Epithelial cell of esophagus (primary cell): Measurements from ENCODE around the gene PICALM.
"Not testable (repeated sequence)": the region's sequence is repeated elsewhere in the genome, so short reads cannot be mapped to it uniquely, and the experiment has no call there.

Source experiments
- DNase-seq: peaks from one replicate; pipeline ENCODE4 v3.0.0; 2010; ENCODE audit warnings: low read depth
- H3K4me3 ChIP-seq: 2 replicates; pipeline ENCODE4 v1.5.1; 2011; ENCODE audit warnings: mild to moderate bottlenecking, low read length, control low read depth
- TF ChIP-seq, protein P1 (sequence below): IDR thresholded peaks from 2 replicates; pipeline ENCODE4 v1.5.1; 2011; ENCODE audit warnings: low read depth, mild to moderate bottlenecking, low read length, control low read depth, inconsistent platforms; ENCODE audit not compliant: insufficient read depth; ENCODE audit errors: missing control alignments

PICALM gene

DNA sequence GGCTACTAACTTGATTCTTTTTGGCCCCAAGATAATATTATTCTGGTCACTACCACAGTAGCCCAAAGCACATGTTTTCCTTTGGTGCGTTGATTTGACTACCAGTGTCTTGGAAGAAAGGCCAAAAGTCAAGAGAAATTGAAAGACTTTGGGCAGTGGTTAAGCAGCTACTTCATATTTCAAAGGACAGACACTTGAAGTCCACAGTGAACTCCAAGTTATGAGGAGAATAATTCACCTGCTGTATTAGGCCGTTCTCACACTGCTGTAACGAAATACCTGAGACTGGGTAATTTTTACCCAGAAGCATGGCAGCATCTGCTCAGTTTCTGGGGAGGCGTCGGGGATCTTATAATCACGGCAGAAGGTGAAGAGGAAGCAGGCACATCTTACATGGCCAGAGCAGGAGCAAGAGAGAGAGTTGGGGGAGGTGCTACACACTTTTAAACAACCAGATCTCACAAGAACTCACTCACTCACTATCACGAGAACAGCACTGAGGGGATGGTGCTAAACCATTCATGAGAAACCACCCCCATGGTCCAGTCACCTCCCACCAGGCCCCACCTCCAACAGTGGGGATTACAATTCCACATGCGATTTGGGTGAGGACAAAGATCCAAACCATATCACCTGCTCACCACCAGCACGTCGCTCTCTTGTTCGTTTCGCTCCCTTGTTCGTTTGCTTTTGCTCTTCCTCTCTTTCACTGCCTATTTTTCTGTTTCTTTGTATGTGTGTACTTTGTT lies 40.2 kb upstream of the PICALM start:
- TF ChIP-seq, protein P1, sequence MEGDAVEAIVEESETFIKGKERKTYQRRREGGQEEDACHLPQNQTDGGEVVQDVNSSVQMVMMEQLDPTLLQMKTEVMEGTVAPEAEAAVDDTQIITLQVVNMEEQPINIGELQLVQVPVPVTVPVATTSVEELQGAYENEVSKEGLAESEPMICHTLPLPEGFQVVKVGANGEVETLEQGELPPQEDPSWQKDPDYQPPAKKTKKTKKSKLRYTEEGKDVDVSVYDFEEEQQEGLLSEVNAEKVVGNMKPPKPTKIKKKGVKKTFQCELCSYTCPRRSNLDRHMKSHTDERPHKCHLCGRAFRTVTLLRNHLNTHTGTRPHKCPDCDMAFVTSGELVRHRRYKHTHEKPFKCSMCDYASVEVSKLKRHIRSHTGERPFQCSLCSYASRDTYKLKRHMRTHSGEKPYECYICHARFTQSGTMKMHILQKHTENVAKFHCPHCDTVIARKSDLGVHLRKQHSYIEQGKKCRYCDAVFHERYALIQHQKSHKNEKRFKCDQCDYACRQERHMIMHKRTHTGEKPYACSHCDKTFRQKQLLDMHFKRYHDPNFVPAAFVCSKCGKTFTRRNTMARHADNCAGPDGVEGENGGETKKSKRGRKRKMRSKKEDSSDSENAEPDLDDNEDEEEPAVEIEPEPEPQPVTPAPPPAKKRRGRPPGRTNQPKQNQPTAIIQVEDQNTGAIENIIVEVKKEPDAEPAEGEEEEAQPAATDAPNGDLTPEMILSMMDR: no peak
- no peak overlapping the region for H3K4me3 ChIP-seq
- no peak for DNase-seq

DNA sequence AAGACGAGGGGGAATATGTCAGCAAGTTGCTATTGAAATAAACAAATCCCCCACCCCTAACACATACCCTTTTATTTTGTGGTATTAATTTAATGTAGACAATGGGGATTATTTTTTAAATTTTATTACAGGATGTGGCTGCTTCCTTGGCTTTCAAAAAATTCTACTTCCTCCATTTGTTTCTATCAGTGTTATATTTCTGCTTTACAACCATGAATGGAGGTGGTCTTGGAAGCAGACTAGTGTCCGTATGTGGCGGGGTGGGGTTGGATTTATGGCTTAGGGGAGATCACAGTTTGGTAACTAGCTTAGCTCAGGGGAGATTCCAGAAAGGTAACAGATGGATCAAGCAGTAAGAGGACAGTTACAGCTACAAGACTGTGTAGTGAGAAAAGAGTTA lies 39.3 kb upstream of the PICALM start:
- TF ChIP-seq, protein P1: no peak
- H3K4me3 ChIP-seq: no peak overlapping the region
- DNase-seq: no peak

DNA sequence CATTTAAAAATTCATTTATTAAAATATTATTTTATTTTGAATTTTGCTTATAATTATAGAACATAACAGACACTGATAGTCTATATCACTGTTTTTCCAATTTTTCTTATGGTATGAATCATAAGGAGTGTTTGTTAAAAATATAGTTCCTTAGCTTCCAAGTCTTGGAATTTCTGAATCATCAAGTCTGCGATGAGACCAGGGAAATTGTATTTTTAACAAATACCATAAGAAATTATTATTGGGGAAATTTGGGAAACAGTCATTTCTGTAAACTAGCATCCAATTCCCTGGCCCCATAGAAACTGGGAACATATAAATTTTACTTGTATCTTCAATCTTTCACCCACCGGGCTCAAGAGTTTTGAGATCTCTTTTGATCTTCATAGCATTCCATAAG lies 38.0 kb upstream of the PICALM start:
- TF ChIP-seq, protein P1: no peak
- no peak for DNase-seq
- H3K4me3 ChIP-seq: no peak overlapping the region

DNA sequence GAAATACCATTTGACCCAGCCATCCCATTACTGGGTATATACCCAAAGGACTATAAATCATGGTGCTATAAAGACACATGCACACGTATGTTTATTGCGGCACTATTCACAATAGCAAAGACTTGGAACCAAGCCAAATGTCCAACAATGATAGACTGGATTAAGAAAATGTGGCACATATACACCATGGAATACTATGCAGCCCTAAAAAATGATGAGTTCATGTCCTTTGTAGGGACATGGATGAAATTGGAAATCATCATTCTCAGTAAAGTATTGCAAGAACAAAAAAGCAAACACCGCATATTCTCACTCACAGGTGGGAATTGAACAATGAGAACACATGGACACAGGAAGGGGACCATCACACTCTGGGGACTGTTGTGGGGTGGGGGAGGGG lies 37.1 kb upstream of the PICALM start:
- DNase-seq, H3K4me3 ChIP-seq: not testable (repeated sequence)

DNA sequence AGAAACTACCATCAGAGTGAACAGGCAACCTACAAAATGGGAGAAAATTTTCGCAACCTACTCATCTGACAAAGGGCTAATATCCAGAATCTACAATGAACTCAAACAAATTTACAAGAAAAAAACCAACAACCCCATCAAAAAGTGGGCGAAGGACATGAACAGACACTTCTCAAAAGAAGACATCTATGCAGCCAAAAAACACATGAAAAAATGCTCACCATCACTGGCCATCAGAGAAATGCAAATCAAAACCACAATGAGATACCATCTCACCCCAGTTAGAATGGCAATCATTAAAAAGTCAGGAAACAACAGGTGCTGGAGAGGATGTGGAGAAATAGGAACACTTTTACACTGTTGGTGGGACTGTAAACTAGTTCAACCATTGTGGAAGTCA lies 36.7 kb upstream of the PICALM start:
- not testable (repeated sequence) for H3K4me3 ChIP-seq, DNase-seq

DNA sequence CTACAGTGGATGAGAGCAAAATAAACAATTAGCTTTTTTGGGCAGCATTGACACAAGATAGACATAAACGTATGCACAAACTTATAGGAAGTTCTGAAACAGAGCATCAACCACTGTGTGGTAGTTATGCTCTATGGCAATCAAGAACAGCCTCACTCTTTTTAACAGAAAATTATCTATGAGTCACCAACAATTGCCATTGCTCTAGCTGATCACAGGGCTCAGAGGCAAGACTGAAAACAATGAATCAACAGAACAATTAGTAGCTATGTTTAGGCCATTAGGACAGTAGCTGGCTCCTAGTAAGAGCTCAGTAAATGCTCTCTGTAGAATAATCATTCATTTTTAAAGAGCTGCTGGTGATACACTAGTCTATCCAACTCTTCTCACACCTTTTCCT lies 34.9 kb upstream of the PICALM start:
- no peak overlapping the region for H3K4me3 ChIP-seq
- no peak for DNase-seq
- TF ChIP-seq, protein P1: no peak

DNA sequence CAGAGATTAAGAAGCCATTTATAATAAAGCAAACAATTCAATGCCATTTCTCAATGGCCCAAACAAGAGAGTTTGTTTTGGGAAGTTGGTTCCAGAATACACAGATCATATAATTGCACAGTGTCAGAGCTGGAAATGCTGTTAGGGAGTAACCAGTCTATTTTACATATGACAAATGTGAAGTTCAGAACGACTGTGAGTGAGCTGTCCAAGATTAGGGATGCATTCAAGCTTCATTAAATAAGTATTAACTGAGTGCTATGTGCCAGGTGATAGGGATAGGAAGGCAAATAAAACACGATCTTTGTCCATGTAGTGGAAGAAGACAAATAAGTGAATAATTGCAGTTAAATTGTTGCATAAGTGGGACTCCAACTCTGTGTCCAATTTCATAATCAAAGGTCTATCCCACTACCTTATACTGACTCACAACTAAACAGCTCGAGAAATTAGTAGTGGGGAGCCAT lies 33.1 kb upstream of the PICALM start:
- TF ChIP-seq, protein P1: no peak
- peak; percentile 83 for DNase-seq
- no peak overlapping the region for H3K4me3 ChIP-seq

DNA sequence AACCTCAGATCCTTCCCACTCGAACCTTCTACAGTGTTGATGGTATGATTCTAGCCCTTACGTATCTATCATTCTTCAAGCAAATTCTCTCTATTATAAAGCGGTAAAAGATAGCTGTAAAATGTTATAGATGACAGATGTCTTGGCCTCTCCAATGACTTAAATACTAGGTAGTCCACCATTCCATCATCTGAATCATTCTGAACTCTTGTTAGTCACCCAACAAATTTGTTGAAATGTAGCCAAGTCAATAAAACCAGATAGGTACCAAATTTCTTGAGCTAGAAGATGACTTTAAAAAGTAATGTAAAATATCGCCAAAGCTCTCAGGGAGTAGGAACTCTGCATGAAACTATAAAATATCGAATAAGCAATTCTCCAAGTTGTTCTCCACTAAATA lies 32.6 kb upstream of the PICALM start:
- TF ChIP-seq, protein P1: no peak
- peak; percentile 77 for DNase-seq
- H3K4me3 ChIP-seq: no peak overlapping the region
